SKM-1 (cell line): ENCODE results near the gene PPP1R9B.

Experiments used
- DNase-seq: peaks from one replicate; lab custom pipeline; 2025; ENCODE audit not compliant: unreplicated experiment; lab: John Stamatoyannopoulos, UW

Gene PPP1R9B

DNA sequence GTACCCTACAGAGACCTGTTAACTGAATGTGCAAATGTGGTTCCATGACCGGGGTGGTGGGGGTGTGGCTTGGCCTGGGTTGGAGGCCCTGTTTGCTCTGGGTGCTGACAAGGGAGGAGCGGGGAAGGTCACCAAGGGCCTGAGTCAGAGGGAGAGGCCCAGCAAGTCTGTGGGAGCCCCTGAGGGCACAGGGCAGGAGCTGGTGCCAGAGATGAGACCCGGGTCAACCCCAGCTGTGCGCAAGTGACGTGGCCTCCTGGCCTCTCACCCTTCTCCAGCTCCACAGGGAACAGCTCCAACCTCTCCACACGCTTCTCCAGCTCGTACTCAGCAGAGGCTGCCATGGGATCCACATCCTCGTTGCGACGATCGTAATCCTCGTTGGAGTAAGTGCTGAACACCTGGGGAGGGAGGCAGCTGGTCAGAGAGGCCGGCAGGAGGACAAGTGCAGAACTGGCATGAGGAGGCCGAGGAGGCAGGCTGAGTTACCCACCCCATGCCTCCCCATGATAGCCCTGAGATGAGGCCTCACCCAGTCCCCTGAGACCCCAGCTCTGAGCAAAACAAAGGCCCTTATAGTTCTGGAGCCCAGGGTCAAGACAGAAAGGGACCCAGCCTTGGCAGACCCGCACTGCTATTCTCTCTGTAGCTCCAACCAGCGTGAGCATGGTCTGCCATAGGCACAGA, 5.5 kb downstream of the PPP1R9B start:
- no peak for DNase-seq

DNA sequence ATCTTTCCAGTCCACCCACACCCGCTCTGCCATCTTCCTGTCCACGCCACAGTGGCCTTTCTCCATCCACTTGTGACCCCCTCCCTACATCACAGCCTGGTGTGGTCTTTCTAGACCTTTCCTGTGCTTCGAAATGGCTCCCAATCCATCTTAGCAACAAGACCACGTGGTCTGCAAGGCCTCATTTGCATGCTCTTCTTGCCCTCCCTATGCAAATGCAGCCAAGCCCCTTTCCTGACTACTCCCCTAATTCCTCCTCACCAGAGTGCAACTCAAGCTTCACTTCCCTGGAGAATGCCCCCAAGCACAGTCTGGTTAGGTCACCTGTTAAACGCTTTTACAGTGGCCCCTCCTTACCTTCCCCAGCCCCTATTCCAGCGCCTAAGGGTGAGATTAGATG, 6.1 kb downstream of the PPP1R9B start:
- DNase-seq: no peak

DNA sequence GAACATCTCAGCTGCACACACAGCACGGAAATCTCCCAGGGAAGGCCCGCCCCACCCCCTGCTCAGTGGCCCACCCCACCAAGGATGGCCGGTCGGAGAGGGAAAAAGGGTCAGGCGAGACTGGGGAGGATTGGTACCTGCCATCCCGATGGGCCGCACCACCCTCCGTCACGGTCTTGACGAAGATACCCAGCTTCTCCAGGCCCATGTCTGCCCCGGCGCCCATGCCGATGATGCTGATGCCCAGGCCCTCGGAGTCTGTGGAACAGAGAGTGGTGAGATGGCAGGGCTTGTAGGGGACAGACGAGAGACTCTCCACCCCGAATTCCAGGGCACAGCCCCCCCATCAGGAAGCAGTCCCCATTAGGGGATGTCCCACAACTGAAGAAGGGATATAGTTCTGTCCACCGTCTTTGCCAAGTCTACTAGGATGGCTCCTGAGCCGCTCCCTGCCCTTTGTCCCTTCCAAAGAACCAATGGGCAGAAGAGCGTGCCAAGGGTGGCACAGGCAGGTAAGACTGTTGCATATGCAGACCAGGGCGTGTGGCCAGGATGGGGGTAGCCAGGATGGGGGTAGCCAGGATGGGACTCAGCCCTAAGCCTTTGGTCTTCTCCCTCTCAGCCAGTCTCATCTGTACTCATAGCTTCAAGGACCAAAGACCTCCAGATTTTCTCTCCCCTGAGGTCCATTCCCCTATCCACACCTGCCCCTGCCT, 6.9 kb downstream of the PPP1R9B start:
- no peak for DNase-seq

DNA sequence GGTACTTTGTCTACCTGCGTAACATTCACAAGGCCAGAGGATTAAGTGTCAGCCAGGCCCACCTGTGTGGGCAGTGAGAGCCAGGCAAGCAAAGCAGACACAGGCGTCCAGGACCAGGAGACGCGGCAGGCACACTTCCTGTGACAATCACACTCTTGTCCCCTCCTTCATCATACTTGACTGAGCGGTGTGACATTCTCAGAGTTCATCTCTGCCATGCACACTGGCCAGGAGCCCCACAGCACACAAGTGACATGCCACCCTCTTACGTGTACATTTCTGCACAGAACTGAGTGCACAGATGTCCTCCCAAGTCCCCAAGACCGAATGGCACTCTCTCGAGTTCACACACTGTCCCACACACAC, 8.7 kb downstream of the PPP1R9B start:
- no peak for DNase-seq

DNA sequence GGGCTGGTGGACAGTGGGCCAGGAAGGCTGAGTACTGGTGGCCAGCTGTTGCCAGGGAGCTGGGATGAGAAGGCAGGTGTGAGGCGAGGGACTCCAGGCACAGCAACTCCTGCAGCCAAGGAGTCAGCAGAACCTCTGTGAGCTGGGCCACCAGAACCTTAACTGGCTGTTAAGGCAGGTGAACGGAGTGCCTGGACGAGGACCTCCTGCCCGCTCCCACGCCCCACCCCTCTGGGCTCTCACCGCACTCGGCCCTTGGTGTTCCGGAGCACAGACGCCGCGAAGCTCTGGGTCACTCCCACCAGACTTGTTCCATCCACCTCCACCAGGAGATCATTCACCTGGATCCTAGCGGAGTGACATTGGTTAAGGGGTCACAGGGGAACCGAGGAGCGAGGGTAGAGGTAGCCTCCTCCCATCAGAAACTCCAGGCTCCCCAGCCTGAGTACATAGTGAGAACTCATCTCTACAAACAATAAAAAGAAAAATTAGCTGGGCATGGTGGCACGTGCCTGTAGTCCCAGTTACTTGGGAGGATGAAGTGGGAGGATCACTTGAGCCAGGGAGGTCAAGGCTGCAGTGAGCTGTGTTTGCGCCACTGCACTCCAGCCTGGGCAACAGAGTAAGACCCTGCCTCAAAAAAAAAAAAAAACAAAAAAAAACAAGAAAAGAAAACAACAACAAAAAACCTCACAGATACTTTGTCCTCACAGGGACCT, 9.3 kb downstream of the PPP1R9B start:
- DNase-seq: no peak

DNA sequence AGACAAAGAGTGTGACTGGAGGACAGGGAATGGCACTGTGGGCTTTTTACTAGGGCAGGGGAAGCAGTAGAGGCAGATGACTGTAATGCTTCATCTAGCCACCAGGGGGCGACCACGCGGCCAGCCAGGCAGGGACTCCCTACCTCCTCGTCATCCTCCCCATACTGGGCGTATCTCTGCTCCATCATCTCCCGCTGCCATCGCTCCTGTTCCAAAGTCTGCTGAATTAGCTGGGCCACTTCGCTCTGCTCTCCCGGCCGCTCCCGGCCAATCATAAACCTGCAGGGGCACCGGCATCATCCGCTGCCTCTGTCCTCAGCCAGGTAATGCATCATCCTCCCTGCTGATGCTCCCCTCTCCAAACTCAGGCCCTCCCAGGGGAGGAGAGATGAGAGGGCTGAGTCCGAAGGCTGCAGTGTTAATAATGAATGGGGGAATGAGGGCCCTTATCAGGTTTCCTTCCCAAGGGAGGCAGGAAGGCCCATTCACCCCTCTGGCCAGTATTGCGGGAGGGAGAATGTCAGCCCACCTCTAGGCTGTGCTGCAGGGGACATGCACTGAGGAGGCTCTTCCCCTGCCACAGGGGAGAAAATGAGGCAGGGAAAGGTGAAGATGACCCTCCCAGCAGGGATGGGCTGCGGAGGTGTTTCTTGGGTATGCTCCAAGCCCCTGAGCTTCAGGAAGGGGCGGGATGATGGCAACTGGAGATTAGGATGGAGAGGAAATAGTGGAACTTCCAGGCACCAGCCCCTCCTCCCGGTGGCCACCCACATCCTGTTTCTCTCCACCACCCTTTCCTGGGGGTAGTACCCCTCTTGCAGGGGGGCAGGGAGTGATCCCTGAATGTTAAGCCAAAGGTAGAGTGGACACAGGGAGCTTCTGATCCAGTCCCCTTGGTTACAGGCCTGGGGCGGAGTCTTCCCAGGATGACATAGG, 10.3 kb downstream of the PPP1R9B start:
- peak; percentile 41 for DNase-seq

DNA sequence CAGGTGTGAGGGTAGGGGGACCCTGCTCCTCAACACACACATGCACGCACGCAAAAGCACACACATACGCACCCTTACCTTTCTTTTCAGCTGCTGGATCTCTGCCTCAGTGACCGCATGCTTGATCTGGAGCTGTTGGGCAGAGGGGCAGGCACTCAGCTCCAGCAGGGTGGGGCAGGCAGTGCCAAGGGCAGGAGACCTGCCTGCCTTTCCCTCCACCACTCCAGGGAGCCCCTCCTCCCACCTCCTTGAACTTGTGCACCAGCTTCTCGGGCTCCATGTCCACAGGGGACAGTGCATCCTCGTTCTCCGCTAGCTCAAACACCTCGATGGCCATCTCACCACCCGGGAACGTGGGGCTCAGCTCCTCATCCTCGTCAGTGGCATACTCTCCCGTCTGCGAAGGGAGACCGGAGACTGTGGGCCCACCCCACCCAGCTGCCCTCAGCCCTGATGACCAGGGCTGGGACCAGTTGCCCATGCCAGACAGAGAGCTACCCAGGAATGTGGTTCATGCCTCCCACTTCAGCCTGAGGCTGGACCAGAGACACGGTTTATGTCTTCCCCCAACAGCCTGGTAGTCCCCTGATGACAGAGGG, 11.2 kb downstream of the PPP1R9B start:
- no peak for DNase-seq

DNA sequence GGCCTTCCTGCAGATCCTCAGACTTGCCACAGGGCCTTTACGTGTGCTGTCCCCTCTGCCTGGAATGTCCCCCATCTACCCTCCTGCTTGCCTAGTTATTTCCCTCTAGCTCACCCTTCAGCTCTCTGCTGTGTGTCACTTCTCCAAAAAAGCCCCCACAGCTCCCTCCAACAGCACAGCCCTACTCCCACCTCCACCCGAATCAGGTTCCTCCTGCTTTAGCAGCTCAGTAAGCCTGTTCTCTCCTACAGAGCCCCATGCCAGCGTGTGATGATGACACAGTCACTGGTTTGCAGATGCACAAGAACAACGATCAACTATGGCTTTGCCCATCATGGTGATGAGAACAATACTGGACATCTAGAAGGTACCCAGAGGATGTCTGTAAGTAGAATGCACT, 13.4 kb downstream of the PPP1R9B start:
- no peak for DNase-seq

DNA sequence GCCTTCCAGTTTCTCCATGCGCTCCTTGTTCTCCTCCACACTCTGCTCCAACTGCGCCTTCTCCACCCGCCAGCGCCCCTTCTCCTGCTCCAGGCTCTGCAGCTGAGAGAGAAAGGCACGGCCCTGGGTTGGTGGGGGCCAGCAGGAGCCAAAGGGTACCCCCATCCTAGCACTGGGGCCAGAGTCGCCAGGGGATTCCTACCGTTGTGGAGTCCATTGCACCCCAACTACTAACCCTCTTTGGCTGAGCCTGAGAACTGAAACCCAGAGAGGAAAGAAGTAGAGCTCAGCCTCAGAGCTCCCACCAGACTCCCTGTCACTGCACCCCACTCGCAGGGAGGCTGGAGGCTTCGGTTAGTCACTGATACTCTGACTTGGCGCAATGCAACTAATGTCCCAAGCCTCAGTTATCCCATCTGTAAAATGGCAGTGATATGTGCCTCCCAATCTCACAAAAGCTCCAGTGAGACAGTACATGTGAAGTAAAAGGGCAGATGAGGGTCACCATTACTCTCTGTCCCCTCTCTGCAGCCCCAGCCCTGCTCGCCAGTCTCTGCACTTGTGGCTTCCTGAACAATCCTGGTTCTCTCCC, 14.3 kb downstream of the PPP1R9B start:
- DNase-seq: no peak

DNA sequence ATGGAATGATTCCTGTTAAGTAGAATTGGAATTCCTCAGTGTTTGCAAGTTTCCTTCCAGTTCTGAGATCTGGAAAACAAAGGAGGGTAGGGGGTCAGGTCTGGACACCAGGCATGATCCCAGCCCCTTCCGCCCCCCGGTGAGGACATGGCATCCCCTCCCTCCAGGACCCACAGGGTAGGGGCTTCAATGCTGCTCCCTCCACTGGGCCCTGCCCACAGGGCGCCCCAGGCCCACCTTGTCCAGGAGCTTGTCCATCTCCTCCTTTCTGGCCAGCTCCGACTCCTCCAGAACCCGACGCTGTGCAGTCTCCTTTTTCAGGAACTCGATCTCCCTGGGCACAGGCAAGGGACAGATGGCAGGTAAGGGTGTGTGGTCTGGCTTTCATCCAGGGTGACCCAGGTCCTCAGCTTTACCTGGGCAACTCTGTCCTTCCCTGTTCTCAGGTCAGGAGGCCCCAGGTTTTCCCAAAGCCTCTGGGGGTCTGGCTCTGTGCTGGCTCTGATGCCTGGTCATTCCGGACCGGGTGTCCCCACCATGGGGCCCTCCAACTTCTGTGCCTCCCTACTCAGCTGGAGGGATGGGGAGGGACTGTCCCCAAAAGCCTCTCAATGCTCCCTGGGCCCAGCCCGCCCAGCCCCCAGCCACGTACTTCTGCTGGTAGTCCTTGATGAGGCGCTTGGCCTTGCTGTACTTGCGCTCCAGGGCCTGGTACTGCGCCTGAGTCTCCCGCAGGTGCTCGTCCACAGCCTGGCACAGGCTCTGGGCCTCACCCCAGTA, 15.0 kb downstream of the PPP1R9B start:
- DNase-seq: no peak

DNA sequence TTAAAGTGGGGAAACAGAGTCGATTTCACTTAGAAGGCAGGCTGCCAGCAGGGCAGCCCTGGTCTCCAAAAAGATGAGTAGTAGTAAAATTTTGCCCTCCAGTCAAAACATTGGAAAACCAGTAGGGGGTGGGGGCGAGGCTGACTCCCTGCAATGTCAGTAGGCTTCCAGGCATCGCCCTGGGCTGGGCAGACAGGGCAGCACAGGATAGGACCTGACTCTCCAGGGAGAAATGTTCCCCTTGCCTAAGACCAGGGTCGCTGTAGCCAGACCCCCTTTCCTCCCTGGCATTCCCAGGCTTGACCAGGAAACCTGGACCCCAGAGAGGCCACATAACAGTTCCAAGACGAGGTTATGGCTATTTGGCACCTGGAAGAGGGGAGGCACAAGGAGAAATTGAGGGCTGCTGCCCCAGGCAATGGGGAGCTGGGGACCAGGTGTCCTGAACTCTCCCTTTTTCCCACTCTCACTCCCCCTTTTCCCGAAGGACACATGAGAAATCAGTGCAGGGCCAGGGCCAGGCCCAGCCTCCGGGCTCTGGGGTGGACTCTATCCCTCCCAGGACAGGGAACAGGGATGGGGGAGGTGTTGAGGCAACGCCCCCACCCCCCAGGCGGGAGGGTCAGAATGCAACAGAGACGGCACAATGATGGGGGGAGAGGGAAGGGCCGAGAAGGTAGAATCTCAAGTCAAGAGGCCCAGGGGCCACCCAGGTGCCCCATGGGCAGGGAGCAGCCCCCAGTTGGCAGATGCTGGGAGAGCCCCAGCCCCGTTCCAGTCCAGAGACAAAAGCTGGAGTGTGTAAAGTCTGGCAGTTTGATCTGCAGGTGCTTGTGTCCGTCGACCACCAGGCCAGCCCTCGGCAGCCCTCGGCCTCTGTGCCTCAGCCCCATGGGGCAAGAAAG, 16.0 kb downstream of the PPP1R9B start:
- no peak for DNase-seq

DNA sequence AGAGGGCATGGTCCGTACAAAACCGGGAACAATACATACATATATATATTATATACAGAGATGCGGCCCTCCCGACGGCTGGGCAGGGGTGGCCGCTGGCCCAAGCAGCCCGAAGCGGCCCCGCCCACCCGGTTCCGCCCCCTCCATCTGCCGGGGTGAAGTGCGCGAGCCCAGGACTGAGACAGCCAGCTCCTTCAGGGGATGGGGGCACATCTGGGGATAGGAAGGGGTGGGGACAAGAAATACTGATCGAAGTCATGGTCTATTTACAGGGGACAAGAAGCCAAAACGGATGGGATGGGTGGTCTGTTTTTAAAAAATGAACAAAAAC, 16.7 kb downstream of the PPP1R9B start:
- no peak for DNase-seq

DNA sequence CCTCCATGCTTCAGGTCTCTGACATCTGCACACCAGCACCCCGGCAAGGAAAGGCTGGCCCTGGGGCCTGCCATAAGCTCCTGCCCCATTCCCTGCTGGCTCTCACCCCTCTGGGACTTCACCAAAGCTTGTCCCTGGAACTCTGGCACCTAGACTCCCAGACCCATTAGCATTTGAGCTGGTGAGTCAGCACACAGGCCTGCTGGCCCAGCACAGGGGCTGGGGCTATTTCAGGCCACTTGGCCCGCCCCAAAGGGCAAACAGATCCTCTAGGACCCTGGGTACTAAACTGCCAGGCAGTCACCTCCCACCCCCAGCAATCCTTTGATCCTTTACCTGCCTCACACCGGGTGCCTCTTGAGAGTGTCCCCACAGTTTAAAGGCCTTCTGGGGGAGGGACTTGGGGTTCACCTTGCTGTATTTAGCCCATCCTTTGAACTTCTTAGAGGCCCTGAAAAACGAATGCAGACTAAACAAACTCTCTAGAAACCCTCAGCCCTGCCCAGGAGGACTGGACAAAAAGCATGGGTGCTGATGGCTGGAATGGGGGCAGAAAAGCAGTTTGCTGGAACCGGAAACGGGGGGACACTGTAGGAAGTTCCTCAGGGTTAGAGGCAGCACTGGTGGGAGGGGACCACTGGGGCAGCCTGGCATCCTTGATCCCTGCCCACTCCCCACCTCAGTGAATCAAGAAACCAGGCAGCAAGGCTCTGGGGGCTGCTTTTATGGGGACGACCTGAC, 17.3 kb downstream of the PPP1R9B start:
- DNase-seq: no peak

DNA sequence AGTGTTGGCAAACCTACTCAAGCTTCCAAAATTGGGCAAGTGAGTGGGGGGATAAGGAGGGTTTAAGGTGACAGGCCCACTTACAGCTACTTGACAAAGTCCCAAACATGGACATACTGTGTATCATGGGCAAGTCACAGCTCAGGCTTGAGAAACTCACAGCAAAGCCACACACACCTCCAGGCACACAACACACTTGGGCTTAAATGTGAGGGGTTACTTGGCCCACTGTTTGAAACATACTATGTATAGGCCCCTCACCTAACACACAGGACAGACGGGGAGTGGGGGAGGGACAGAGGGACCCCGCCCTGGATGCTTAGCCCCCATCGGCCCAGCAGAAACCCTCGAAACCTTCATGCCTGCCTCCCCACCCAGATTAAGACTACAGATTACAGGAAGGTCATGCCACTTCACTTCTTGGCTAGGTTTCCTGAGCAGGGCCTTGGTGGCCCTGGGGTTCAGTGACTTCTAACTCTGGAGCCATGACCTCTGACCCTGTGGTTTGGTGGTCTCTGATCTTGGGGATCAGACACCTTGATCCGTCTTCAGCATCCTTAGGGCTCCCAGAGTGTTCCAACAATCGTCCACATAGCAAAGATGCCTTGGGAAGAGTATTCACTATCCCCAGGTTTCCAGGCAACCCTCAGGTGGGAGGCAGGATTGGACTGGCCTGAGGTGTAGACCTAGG, 18.2 kb downstream of the PPP1R9B start:
- no peak for DNase-seq

DNA sequence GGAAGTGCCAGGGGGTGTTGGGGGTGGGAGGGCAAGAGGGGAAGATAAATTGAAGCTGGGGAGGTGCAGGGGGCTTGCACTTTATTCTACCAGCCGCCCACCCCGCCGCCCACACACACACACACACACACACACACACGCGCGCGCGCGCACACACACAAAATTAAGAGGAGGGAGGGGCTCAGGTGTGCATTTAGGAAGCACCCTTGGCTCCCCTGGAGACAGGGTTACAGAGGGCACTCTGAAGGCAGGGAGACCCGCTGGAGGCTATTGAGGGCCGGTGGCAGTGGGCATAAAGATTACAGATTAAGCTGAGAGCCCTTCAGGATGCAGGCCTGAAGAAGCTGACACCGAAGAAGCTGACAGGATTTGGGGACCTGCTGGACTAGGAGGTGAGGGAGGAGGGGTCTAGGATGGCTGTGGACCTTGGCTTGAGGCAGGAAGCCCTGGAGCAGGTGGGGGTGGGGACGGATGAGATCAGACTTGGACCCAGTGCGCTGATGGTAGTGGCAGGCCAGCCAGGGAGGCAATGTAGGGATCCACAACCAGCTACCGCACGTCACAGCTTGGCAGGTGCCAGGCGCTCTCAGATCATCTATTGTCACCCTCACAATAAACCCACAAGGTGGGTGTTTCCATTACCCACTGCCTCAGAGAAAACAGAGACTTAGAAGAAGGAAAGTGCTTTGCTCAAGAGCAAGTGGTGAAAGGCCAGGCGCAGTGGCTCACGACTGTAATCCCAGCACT, 19.7 kb downstream of the PPP1R9B start:
- DNase-seq: no peak

DNA sequence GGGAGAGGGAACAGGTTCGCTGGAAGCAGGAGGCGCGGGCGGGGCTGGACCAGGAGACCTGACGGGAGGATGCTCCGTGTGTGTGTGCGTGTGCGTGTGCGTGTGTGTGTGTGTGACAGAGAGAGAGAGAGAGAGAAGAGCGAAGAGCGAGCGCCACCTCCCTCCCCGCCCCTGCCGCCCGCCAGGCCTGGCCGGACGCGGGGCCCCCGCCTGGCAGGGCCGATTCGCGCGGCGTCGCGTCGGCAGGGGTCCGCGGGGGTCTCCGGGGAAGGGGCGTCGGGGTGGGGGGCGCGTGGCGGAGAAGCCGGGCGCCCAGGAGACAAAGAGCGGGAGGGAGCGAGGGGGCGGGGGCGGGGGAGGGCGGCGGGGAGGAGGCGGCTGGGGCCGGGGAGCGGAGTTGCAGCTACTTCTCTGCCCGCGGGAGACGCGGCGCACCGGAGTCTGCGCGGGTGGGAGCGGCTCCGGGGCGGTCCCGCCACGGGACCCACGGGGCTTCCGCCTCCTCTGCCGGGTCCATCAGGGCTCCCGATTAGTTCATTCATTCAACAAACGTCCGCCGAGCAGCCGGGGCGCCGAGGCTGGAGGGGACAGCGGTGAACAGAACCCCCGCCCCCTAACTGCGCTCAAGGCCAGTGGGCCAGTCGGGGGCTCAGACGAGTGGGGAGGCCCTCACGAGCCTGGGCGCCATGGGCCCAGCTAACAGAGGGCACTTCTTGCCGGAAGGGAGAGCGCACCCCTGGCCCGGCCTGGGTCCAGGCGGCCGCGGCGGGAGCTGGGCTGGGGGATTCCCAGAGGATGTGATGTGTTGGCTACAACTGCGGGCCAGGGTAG, 20.5 kb downstream of the PPP1R9B start, which contains the start of gene SAMD14:
TSS of gene SAMD14 (minus strand) at position 433 of the 831 bp plus-strand sequence. CDS start 5,201 bp downstream, outside the sequence.
- no peak for DNase-seq
